ENCODE data around the gene CHEK2.
"Not testable (repeated sequence)": the region's sequence is repeated elsewhere in the genome, so short reads cannot be mapped to it uniquely, and the experiment has no call there.

The CHEK2 gene

GRCh38 chr22:28682966-28683365, 58.7 kb downstream of the CHEK2 start:
- DNase-seq, result not testable (repeated sequence)

DNA sequence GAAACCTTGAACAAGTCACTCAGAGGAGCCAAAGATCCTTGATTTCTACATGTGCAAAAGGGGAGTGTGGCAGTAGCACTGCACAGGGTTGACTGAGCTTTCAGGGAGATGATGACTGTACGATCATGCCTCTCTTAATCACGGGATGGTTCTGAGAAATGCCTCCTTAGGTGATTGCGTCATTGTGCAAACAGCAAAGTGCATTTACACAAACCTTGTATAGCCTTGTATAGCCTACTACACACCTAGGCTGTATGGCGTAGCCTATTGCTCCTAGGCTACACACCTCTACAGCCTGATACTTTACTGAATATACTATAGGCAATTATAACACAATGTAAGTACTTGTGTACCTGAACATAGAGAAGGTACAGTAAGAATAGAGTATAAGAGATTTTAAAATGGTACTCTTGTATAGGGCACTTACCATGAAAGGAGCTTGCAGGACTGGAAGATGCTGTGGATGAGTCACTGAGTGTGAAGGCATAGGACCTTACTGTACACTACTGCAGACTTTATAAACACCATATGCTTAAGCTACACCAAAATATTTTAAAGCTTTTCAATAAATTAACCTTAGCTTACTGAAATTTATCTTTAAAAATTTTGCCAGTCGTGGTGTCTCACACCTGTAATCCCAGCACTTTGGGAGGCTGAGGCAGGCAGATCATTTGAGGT, 60.7 kb downstream of the CHEK2 start:
- not testable (repeated sequence) for DNase-seq

DNA sequence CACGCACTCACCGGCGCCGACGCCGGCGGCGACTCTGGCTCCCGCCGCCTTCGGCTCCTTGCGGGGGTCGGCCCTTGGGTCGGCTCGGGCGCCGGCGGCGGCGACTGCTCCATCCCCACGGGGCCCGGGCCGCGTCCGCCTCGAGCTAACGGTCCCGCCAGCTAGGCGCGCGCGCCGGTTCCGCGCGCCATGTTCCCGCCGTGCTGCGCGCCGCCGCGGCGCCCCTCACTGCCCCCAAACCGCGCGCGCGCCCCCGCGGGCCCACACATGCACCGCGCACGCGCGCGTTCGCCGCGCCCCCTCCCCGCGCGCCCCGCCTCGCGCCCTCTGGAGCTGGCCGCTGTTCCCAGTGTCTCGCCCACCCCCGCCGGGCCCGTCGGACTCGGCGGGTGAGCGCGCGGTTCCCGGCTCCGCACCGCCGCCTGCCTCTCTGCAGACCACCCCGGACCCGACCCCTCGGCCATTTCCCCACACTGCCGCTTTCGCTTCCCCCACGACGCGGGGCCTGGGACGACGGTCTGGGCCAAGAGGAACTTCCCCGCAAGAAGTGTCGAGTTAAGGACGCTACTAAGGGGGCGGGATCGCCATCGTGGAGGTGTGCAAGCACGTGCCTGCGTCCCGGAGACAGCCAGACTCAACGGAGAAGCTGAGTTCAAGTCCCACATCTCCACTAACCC, 61.9 kb downstream of the CHEK2 start, which contains the start of gene TTC28:
TTC28 (minus strand) TSS at position 230 of the 677 bp plus-strand sequence; CDS start at position 113, 117 bp downstream.
- DNase-seq, result peak in 1 of 2 experiments; percentile 23

GRCh38 chr22:28678778-28679610, 62.6 kb downstream of the CHEK2 start:
- DNase-seq, result peak in 1 of 2 experiments; percentile 1

DNA sequence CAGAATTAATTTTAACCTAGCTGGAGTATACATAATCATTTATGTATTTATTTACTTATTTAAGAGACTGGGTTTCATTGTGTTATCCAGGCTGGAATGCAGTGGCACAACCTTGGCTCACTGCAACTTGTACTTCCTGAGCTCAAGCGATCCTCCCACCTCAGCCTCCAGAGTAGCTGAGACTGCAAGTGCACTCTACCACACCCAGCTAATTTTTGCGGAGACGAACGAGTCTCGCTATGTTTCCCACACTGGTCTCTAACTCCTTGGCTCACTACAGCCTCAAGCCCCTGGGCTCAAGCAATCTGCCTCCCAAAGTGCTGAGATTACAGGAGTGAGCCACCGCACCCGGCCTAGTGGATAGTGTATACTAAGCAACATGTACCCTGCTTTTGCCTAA, 63.5 kb downstream of the CHEK2 start:
- DNase-seq, result not testable (repeated sequence)

DNA sequence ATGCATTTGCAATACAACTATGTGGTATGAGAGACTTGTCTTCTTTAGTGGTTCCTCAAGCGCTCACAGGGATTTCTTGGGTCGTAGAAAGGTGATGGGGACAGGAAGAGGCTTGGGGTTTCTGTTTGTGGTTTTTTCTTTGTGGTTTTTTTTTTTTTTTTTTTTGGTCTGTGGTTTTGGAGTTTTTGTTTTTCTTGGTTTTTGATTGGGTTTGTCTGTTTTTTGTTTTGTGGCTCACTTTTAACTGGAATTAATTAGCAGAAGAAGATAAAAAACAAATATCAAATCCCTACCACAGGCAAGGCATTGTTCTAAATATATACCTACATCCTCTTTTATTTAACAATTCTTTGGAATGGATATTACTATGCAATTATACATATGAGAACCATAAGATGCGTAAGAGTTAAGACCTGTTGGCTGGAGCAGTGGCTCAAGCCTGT, 67.5 kb downstream of the CHEK2 start:
- no peak for DNase-seq

GRCh38 chr22:28670756-28671155, 70.9 kb downstream of the CHEK2 start:
- DNase-seq, result no peak

GRCh38 chr22:28670161-28670560, 71.5 kb downstream of the CHEK2 start:
- no peak for DNase-seq

DNA sequence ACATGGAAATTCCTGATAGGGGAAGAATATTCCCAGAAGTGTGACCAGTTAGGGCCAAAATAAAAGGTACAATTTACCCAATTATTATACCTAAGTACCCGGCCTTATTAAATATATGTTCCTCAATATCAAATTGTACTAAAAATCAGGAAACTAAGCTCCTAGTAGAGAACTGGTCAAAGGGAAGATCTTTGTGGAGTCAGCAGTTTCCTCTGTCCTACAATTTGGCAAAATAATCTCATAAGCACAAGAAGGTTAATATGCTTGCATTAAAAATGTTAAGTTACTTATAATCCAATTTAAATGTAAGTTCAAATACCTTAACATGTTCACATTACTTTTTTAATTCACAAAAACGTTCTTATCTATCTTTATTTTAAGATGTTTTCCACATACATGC, 72.2 kb downstream of the CHEK2 start:
- DNase-seq, result no peak

GRCh38 chr22:28663569-28663942, 78.1 kb downstream of the CHEK2 start:
- DNase-seq, result not testable (repeated sequence)

DNA sequence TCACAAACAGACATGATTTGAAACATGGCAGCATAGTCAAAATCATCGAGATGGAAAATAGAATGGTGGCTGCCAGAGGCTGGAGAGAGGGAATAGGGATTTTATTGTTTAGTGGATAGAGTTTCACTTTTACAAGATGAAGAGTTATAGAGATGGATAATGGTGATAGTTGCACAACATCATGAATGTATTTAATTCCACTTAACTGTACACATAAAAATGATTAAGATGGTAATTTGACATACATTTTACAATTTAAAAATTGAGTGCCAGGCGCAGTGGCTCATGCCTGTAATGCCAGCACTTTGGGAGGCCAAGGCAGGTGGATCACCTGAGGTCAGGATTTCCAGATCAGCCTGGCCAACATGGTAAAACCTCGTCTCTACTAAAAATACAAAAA, 83.2 kb downstream of the CHEK2 start:
- no peak for DNase-seq

DNA sequence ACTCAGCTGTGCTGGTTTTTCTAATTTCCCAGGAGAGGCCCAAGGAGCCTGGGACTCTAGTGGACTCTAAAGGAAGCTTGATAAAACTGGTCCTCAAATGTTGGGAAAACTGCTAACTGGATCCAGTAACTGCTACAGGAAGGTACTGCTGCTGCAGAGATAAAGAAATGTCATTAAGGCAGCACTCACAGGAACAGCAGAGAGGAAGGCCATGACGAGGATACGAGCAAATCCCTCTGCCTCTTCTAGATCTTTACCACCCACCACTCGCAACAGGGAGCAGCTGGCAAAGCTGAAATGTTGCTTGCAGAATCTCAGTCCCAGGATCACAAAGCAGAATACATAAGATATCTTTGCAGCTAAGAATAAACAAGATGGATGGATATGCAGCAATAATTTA, 85.4 kb downstream of the CHEK2 start:
- DNase-seq, result no peak

- no peak for DNase-seq
Observed at GRCh38 chr22:28650463-28650862, 91.2 kb downstream of the CHEK2 start.

DNA sequence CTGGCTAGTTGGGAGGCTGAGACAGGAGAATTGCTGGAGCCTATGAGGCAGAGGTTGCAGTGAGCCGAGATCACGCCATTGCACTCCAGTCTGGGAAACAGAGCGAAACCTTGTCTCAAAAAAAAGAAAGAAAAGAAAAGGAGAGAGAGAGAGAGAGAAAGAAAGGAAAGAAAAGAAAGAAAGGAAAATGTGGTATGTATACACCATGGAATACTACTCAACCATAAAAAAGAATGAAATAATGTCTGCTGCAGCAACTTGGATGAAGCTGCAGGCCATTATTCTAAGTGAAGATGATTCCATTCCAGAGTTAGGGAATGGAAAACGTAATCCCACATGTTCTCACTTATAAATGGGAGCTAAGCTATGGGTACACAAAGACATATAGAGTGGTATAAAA, 92.8 kb downstream of the CHEK2 start:
- DNase-seq, result no peak

DNA sequence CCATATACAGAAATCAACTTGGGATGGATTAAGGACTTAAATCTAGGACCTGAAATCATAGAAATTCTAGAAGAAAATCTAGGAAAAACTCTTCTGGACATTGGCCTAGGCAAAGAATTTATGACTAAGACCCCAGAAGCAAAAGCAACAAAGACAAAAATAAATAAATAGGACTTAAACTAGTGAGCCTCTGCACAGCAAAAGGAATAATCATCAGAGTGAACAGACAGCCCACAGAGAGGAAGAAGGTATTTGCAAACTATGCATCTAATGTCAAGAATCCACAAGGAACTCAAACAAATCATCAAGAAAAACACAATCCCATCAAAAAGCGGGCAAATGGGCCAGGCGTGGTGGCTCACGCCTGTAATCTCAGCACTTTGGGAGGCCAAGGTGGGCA, 94.4 kb downstream of the CHEK2 start:
- DNase-seq, result no peak

DNA sequence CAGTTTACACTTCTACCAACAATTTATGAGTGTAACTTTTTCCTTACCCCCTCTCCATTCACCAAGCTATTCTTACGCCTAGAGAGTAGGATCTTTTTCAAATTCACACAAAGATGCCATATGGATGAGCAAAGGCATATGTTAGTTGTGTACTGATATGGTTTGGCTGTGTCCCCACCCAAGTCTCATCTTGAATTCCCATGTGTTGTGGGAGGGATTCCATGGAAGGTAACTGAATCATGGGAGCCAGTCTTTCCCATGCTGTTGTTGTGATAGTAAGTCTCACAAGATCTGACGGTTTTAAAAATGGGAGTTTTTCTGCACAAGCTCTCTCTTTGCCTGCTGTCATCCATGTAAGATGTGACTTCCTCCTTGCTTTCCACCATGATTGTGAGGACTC, 102.3 kb downstream of the CHEK2 start:
- DNase-seq, result no peak

Data from stimulated activated CD4-positive, alpha-beta T cell treated with anti-CD3 and anti-CD28 coated beads, Interleukin-4, amount 100 ng/mL, for 4 hours (primary cell).